Memory B cell (primary cell): ENCODE measurements around the gene ADCY4.

Experiments
- ATAC-seq: fragments of 150-1000 bp; cut with Tn5 transposase; 2 replicates; pipeline ENCODE4 v1.10.0; 2021; ENCODE audit warnings: low read depth, mild to moderate bottlenecking, moderate library complexity
- DNase-seq, 2 donors: peaks; one replicate each; pipeline ENCODE4 v3.0.0; 2022; ENCODE audit warnings: low spot score in 2 of 2
- H3K27ac Mint-ChIP-seq: one replicate; pipeline ENCODE4 v1.8.0; 2022; ENCODE audit warnings: mild to moderate bottlenecking, moderate library complexity, mixed read lengths
- H3K27me3 Mint-ChIP-seq: one replicate; pipeline ENCODE4 v1.8.0; 2022; ENCODE audit warnings: mixed read lengths
- H3K36me3 Mint-ChIP-seq: one replicate; pipeline ENCODE4 v1.8.0; 2022; ENCODE audit warnings: mild to moderate bottlenecking, mixed read lengths
- H3K4me1 Mint-ChIP-seq: one replicate; pipeline ENCODE4 v1.8.0; 2022; ENCODE audit warnings: mixed read lengths
- H3K4me3 Mint-ChIP-seq: one replicate; pipeline ENCODE4 v1.8.0; 2022; ENCODE audit warnings: mild to moderate bottlenecking, moderate library complexity, mixed read lengths
- H3K9me3 Mint-ChIP-seq: one replicate; pipeline ENCODE4 v1.8.0; 2022; ENCODE audit warnings: mixed read lengths

The ADCY4 gene

GRCh38 chr14:24297190-24297964, 37.5 kb downstream of the ADCY4 start:
- Mint-ChIP-seq H3K27me3 (no peaks in the 10 kb centered on the region), H3K36me3 (peaks cover 22% of the 10 kb centered on the region), H3K27ac (peak overlapping the region; percentile 83), H3K4me1 (peaks cover 36% of the 10 kb centered on the region), H3K9me3 (no peaks in the 10 kb centered on the region), H3K4me3 (no peak overlapping the region)
- no peak for ATAC-seq
- no peak for DNase-seq

GRCh38 chr14:24296341-24297157, 38.3 kb downstream of the ADCY4 start:
- peak; percentile 67 for ATAC-seq

GRCh38 chr14:24293525-24293924, 41.3 kb downstream of the ADCY4 start:
- Mint-ChIP-seq H3K27me3 (no peaks in the 10 kb centered on the region), H3K4me1 (peaks cover 26% of the 10 kb centered on the region), H3K4me3 (no peak overlapping the region), H3K27ac (no peak overlapping the region), H3K9me3 (no peaks in the 10 kb centered on the region), H3K36me3 (peaks cover 32% of the 10 kb centered on the region)
- ATAC-seq (no peak), DNase-seq (no peak)

More at GRCh38 chr14:24296341-24297157, 38.3 kb downstream of the ADCY4 start:
- Mint-ChIP-seq H3K9me3 (no peaks in the 10 kb centered on the region), H3K27me3 (no peaks in the 10 kb centered on the region), H3K4me1 (peaks cover 36% of the 10 kb centered on the region), H3K36me3 (peaks cover 22% of the 10 kb centered on the region), H3K27ac (peak overlapping the region; percentile 83), H3K4me3 (no peak overlapping the region)
- DNase-seq, result peak; percentile 65 to 71

- no peak overlapping the region for H3K27ac Mint-ChIP-seq
- no peak for DNase-seq
- no peak for ATAC-seq
- no peaks in the 10 kb centered on the region for H3K27me3 Mint-ChIP-seq
- H3K4me1 Mint-ChIP-seq, result peaks cover 19% of the 10 kb centered on the region
- H3K36me3 Mint-ChIP-seq, result peaks cover 32% of the 10 kb centered on the region
- no peak overlapping the region for H3K4me3 Mint-ChIP-seq
- H3K9me3 Mint-ChIP-seq, result no peaks in the 10 kb centered on the region
These were observed 42.6 kb downstream of the ADCY4 start for GRCh38 chr14:24292118-24292807.

- no peaks in the 10 kb centered on the region for H3K27me3 Mint-ChIP-seq
- no peak for DNase-seq
- H3K4me1 Mint-ChIP-seq, result peaks cover 12% of the 10 kb centered on the region
- no peak overlapping the region for H3K27ac Mint-ChIP-seq
- H3K4me3 Mint-ChIP-seq, result no peak overlapping the region
- no peak for ATAC-seq
- peaks cover 31% of the 10 kb centered on the region for H3K36me3 Mint-ChIP-seq
- no peaks in the 10 kb centered on the region for H3K9me3 Mint-ChIP-seq
These were observed 43.3 kb downstream of the ADCY4 start for GRCh38 chr14:24291446-24292117.

GRCh38 chr14:24290746-24291145, 44.1 kb downstream of the ADCY4 start:
- Mint-ChIP-seq H3K27ac (peak overlapping the region; percentile 68), H3K4me3 (no peak overlapping the region), H3K4me1 (peaks cover 7% of the 10 kb centered on the region), H3K27me3 (no peaks in the 10 kb centered on the region), H3K36me3 (peaks cover 23% of the 10 kb centered on the region), H3K9me3 (no peaks in the 10 kb centered on the region)
- no peak for DNase-seq
- ATAC-seq, result no peak

GRCh38 chr14:24289649-24290280, 45.1 kb downstream of the ADCY4 start:
- ATAC-seq (peak; percentile 80), DNase-seq (no peak)
- peaks cover 19% of the 10 kb centered on the region for H3K36me3 Mint-ChIP-seq
- H3K4me3 Mint-ChIP-seq, result no peak overlapping the region
- no peak overlapping the region for H3K27ac Mint-ChIP-seq
- peaks cover 7% of the 10 kb centered on the region for H3K4me1 Mint-ChIP-seq
- H3K27me3 Mint-ChIP-seq, result no peaks in the 10 kb centered on the region
- H3K9me3 Mint-ChIP-seq, result no peaks in the 10 kb centered on the region

- H3K4me3 Mint-ChIP-seq, result no peak overlapping the region
- DNase-seq (no peak), ATAC-seq (no peak)
- peaks cover 11% of the 10 kb centered on the region for H3K36me3 Mint-ChIP-seq
- H3K4me1 Mint-ChIP-seq, result peaks cover 11% of the 10 kb centered on the region
- no peaks in the 10 kb centered on the region for H3K27me3 Mint-ChIP-seq
- H3K27ac Mint-ChIP-seq, result no peak overlapping the region
- H3K9me3 Mint-ChIP-seq, result no peaks in the 10 kb centered on the region
These were observed 47.9 kb downstream of the ADCY4 start for GRCh38 chr14:24286996-24287395.

GRCh38 chr14:24285351-24285750, 49.5 kb downstream of the ADCY4 start:
- no peaks in the 10 kb centered on the region for H3K9me3 Mint-ChIP-seq
- peaks cover under 1% of the 10 kb centered on the region for H3K36me3 Mint-ChIP-seq
- no peak overlapping the region for H3K4me3 Mint-ChIP-seq
- ATAC-seq (no peak), DNase-seq (no peak)
- H3K27me3 Mint-ChIP-seq, result no peaks in the 10 kb centered on the region
- peaks cover 19% of the 10 kb centered on the region for H3K4me1 Mint-ChIP-seq
- no peak overlapping the region for H3K27ac Mint-ChIP-seq

GRCh38 chr14:24284501-24285035, 50.3 kb downstream of the ADCY4 start:
- H3K36me3 Mint-ChIP-seq, result no peaks in the 10 kb centered on the region
- no peak overlapping the region for H3K27ac Mint-ChIP-seq

GRCh38 chr14:24283796-24284460, 50.9 kb downstream of the ADCY4 start:
- no peaks in the 10 kb centered on the region for H3K36me3 Mint-ChIP-seq
- no peak for DNase-seq
- H3K4me1 Mint-ChIP-seq, result peaks cover 30% of the 10 kb centered on the region
- no peak overlapping the region for H3K27ac Mint-ChIP-seq
- no peak overlapping the region for H3K4me3 Mint-ChIP-seq
- ATAC-seq, result no peak
- H3K27me3 Mint-ChIP-seq, result no peaks in the 10 kb centered on the region
- H3K9me3 Mint-ChIP-seq, result no peaks in the 10 kb centered on the region

More at GRCh38 chr14:24284501-24285035, 50.3 kb downstream of the ADCY4 start:
- Mint-ChIP-seq H3K4me3 (no peak overlapping the region), H3K27me3 (no peaks in the 10 kb centered on the region), H3K4me1 (peaks cover 25% of the 10 kb centered on the region), H3K9me3 (no peaks in the 10 kb centered on the region)
- DNase-seq (no peak), ATAC-seq (no peak)

- Mint-ChIP-seq H3K27me3 (no peaks in the 10 kb centered on the region), H3K4me3 (no peak overlapping the region), H3K4me1 (peaks cover 42% of the 10 kb centered on the region), H3K27ac (peak overlapping the region; percentile 98), H3K9me3 (peaks cover 6% of the 10 kb centered on the region), H3K36me3 (peaks cover 3% of the 10 kb centered on the region)
- DNase-seq (no peak), ATAC-seq (no peak)
These were observed 52.1 kb downstream of the ADCY4 start for GRCh38 chr14:24282736-24283135.

GRCh38 chr14:24281636-24282035, 53.2 kb downstream of the ADCY4 start:
- Mint-ChIP-seq H3K36me3 (peaks cover 3% of the 10 kb centered on the region), H3K4me1 (peaks cover 52% of the 10 kb centered on the region), H3K9me3 (peaks cover 6% of the 10 kb centered on the region), H3K27ac (peak overlapping the region; percentile 98), H3K4me3 (no peak overlapping the region), H3K27me3 (no peaks in the 10 kb centered on the region)
- no peak for DNase-seq
- no peak for ATAC-seq
